Naive thymus-derived CD4-positive, alpha-beta T cell (primary cell): Measurements from ENCODE around the gene LDLRAD4. TPM values are rescaled to one million over a fixed set of nuclear protein-coding genes. Genes with fewer than 3 reads are reported as not detected.

Source experiments
- ATAC-seq: fragments of 150-1000 bp; cut with Tn5 transposase; 2 replicates; pipeline ENCODE4 v1.10.0; 2021; ENCODE audit warnings: mild to moderate bottlenecking, moderate library complexity
- CTCF ChIA-PET: fragments of 350-600 bp; sonication (Branson Sonifier 250); formaldehyde crosslinking; loops from one replicate; lab custom pipeline; 2021; ENCODE audit warnings: antibody characterized with exemption; lab: Charles Lee
- POLR2A ChIA-PET: fragments of 350-600 bp; sonication (Branson Sonifier 250); formaldehyde crosslinking; loops from one replicate; lab custom pipeline; 2021; ENCODE audit warnings: antibody characterized with exemption, inconsistent platforms; lab: Charles Lee
- DNase-seq, 9 donors: peaks; one replicate each; pipeline versions ENCODE4 v3.0.0 to v3.0.0-alpha.2; 2020 to 2022; ENCODE audit warnings: mixed read lengths in 1 of 9
- H3K27ac ChIP-seq: one replicate; pipeline ENCODE4 v1.7.0; 2013; ENCODE audit warnings: mild to moderate bottlenecking, low read depth, low read length, moderate library complexity
- H3K27me3 ChIP-seq, 2 donors: one replicate each; pipeline ENCODE4 v1.7.0; 2013; ENCODE audit warnings: low read length in 2 of 2, mild to moderate bottlenecking in 2 of 2, moderate library complexity in 2 of 2; ENCODE audit not compliant: control insufficient read depth in 2 of 2, insufficient read depth in 2 of 2
- H3K36me3 ChIP-seq, 3 experiments: 1 replicate in 2 of 3; 2 replicates in 1 of 3; pipeline ENCODE4 v1.7.0; 2013; ENCODE audit warnings: low read length in 3 of 3, mild to moderate bottlenecking in 3 of 3, moderate library complexity in 1 of 3; ENCODE audit not compliant: insufficient read depth in 3 of 3, control insufficient read depth in 2 of 3
- H3K4me1 ChIP-seq, 2 donors: one replicate each; pipeline ENCODE4 v1.7.0; 2013; ENCODE audit warnings: low read length in 2 of 2, mild to moderate bottlenecking in 2 of 2, moderate library complexity in 1 of 2; ENCODE audit not compliant: control insufficient read depth in 2 of 2, insufficient read depth in 2 of 2
- H3K4me3 ChIP-seq: 2 replicates; pipeline ENCODE4 v1.7.0; 2013; ENCODE audit warnings: mild to moderate bottlenecking, low read length
- H3K9me3 ChIP-seq, 3 experiments: 1 replicate in 2 of 3; 2 replicates in 1 of 3; pipeline ENCODE4 v1.7.0; 2013; ENCODE audit warnings: low read length in 3 of 3; ENCODE audit not compliant: control insufficient read depth in 2 of 3
- H3K27ac Mint-ChIP-seq, 9 donors: one replicate each; pipeline ENCODE4 v1.8.0; 2020 to 2022; ENCODE audit warnings: mixed read lengths in 9 of 9, mild to moderate bottlenecking in 8 of 9, moderate library complexity in 5 of 9, inconsistent platforms in 2 of 9
- H3K27me3 Mint-ChIP-seq, 5 donors: one replicate each; pipeline ENCODE4 v1.8.0; 2021 to 2022; ENCODE audit warnings: mixed read lengths in 5 of 5, mild to moderate bottlenecking in 1 of 5
- H3K36me3 Mint-ChIP-seq, 5 donors: one replicate each; pipeline ENCODE4 v1.8.0; 2020 to 2022; ENCODE audit warnings: mixed read lengths in 5 of 5, mild to moderate bottlenecking in 3 of 5, inconsistent platforms in 1 of 5
- H3K4me1 Mint-ChIP-seq, 7 donors: one replicate each; pipeline ENCODE4 v1.8.0; 2020 to 2022; ENCODE audit warnings: mixed read lengths in 7 of 7, mild to moderate bottlenecking in 3 of 7, inconsistent platforms in 1 of 7
- H3K4me3 Mint-ChIP-seq, 10 donors: one replicate each; pipeline ENCODE4 v1.8.0; 2020 to 2022; ENCODE audit warnings: mild to moderate bottlenecking in 10 of 10, mixed read lengths in 10 of 10, moderate library complexity in 6 of 10, inconsistent platforms in 2 of 10
- H3K9me3 Mint-ChIP-seq, 11 donors: one replicate each; pipeline ENCODE4 v1.8.0; 2020 to 2022; ENCODE audit warnings: mixed read lengths in 11 of 11, mild to moderate bottlenecking in 4 of 11, inconsistent platforms in 1 of 11, moderate library complexity in 1 of 11
- intact Hi-C, 2 donors: fragments of 100-400 bp; cut with micrococcal nuclease; formaldehyde crosslinking; loops; one replicate each; pipeline ENCODE4 v1.15.1; 2023
- polyA plus RNA-seq, 2 donors: library from polyadenylated mRNA; unstranded; fragments of 300-500 nt; fragmentation: Illumina TruSeq; gene quantifications; one replicate each; pipeline ENCODE4 v1.2.3, GENCODE V29; 2021
- total RNA-seq, 6 experiments: library from RNA in 5 of 6; stranded (reverse) in 5 of 6; gene quantifications; 1 replicate in 5 of 6; 2 replicates in 1 of 6; pipeline ENCODE4 v1.2.3 and lab custom pipeline; 2021 to 2026

LDLRAD4 gene
- total and polyA plus RNA-seq, 7 experiments from 2014 or later, result 13.0 to 84.3 (median 53.7) TPM

- Mint-ChIP-seq H3K36me3 (peaks cover 0 to 9% (median 5%) of the 10 kb centered on the region in 5 donors), H3K4me1 (peaks cover 0 to 29% (median 14%) of the 10 kb centered on the region in 7 donors), H3K9me3 (peaks cover 0 to 10% (median 0%) of the 10 kb centered on the region in 11 donors), H3K27me3 (peaks cover 0 to 5% (median 0%) of the 10 kb centered on the region in 5 donors), H3K4me3 (no peak overlapping the region), H3K27ac (peak overlapping the region in 1 of 9 donors; percentile 32)
- ChIA-PET CTCF (interaction anchor here (1.0 kb wide), 1 partner anchor 112 kb away, joined by 4 read pairs; no protein-coding TSS in a partner anchor), POLR2A (no interaction called here)
- Histone ChIP-seq H3K36me3 (no peaks in the 10 kb centered on the region), H3K27me3 (no peaks in the 10 kb centered on the region), H3K4me3 (no peak overlapping the region), H3K9me3 (no peaks in the 10 kb centered on the region), H3K4me1 (no peaks in the 10 kb centered on the region), H3K27ac (no peak overlapping the region)
- no peak for ATAC-seq
- no peak for DNase-seq
- intact Hi-C loops, result no loop called here
Observed at GRCh38 chr18:13328213-13328612, 109.7 kb downstream of the LDLRAD4 start.

DNA sequence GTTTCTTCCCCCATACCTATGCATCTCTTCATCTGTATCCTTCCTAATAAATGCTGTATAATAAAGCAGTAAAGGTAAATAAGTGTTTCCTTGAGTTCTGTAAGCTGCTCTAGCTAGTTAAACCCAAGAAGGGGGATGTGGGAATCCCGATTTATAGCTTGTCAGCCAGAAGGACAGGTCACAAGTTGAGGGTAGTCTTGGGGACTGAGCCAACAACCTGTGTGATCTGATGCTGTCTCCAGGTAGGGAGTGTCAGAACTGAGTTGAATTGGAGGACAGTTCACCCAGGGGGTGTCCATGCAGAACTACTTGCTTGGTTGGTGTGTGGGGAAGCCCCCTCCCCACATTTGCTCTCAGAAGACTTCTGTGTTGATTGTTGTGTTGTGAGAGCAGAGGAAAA is 112.4 kb downstream of the LDLRAD4 start:
- Mint-ChIP-seq H3K9me3 (peaks cover 0 to 11% (median 5%) of the 10 kb centered on the region in 11 donors), H3K27me3 (peaks cover 0 to 7% (median 0%) of the 10 kb centered on the region in 5 donors), H3K4me3 (no peak overlapping the region), H3K36me3 (peaks cover 5 to 17% (median 10%) of the 10 kb centered on the region in 5 donors), H3K27ac (no peak overlapping the region), H3K4me1 (peaks cover 3 to 32% (median 16%) of the 10 kb centered on the region in 7 donors)
- H3K9me3 ChIP-seq, result no peaks in the 10 kb centered on the region
- no peak overlapping the region for H3K27ac ChIP-seq
- ATAC-seq, result no peak
- intact Hi-C loops, result no loop called here
- no peaks in the 10 kb centered on the region for H3K4me1 ChIP-seq
- no peak overlapping the region for H3K4me3 ChIP-seq
- ChIA-PET CTCF (no interaction called here), POLR2A (interaction anchor here (0.9 kb wide), 1 partner anchor 107 kb away, joined by 3 read pairs; no protein-coding TSS in a partner anchor)
- DNase-seq, result no peak
- H3K36me3 ChIP-seq, result no peaks in the 10 kb centered on the region
- no peaks in the 10 kb centered on the region for H3K27me3 ChIP-seq

DNA sequence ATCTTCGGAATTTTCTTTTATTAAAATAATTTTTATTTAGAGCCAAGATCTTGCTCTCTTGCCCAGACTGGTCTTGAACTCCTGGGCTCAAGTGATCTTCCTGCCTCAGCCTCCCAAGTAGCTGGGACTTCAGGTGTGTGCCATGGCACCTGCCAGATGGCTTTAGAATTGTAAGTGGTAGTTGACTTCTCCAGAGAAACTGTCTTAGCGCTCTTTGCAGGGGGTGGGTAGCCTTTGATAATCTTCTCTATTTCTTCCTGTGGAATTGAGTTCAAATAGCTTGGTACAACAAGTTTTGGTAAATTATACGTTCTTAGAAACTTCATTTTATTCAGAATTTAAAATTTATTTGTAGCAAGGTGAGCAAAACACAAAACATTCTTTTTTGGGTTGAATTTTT is 113.3 kb downstream of the LDLRAD4 start:
- peaks cover 0 to 11% (median 0%) of the 10 kb centered on the region in 5 donors for H3K27me3 Mint-ChIP-seq
- no peak overlapping the region for H3K4me3 Mint-ChIP-seq
- H3K4me3 ChIP-seq, result no peak overlapping the region
- ChIA-PET CTCF (interaction anchor here (0.7 kb wide), 1 partner anchor 18 kb away, joined by 5 read pairs; no protein-coding TSS in a partner anchor), POLR2A (no interaction called here)
- peaks cover 0 to 11% (median 5%) of the 10 kb centered on the region in 11 donors for H3K9me3 Mint-ChIP-seq
- DNase-seq (no peak), ATAC-seq (no peak)
- intact Hi-C loops, result no loop called here
- H3K27ac ChIP-seq, result no peak overlapping the region
- peaks cover 3 to 36% (median 24%) of the 10 kb centered on the region in 7 donors for H3K4me1 Mint-ChIP-seq
- no peaks in the 10 kb centered on the region for H3K27me3 ChIP-seq
- H3K27ac Mint-ChIP-seq, result peak overlapping the region in 2 of 9 donors; percentile 5
- no peaks in the 10 kb centered on the region for H3K9me3 ChIP-seq
- H3K36me3 Mint-ChIP-seq, result peaks cover 5 to 17% (median 10%) of the 10 kb centered on the region in 5 donors
- H3K4me1 ChIP-seq, result no peaks in the 10 kb centered on the region
- no peaks in the 10 kb centered on the region for H3K36me3 ChIP-seq

DNA sequence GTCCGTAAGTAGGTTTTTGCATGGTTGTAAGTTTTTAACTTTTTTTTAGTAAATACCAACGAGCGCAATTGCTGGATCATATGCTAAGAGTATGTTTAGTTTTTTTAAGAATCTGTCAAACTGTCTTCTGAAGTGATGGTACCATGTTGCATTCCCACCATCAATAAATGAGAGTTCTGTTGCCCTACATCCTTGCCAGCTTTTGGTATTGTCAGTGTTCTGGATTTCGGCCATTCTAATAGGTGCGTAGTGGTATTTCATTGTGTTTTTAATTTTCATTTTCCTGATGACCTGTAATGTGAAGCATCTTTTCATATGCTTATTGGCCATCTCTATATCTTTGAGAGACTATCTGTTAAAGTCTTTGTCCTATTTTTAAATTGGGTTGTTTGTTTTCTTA is 114.3 kb downstream of the LDLRAD4 start:
- Histone ChIP-seq H3K27me3 (no peaks in the 10 kb centered on the region), H3K4me3 (no peak overlapping the region), H3K9me3 (no peaks in the 10 kb centered on the region), H3K27ac (no peak overlapping the region), H3K4me1 (no peaks in the 10 kb centered on the region), H3K36me3 (no peaks in the 10 kb centered on the region)
- Mint-ChIP-seq H3K27ac (no peak overlapping the region), H3K4me1 (peaks cover 3 to 37% (median 29%) of the 10 kb centered on the region in 7 donors), H3K36me3 (peaks cover 0 to 13% (median 6%) of the 10 kb centered on the region in 5 donors), H3K27me3 (peaks cover 0 to 11% (median 0%) of the 10 kb centered on the region in 5 donors), H3K4me3 (no peak overlapping the region), H3K9me3 (peaks cover 0 to 11% (median 4%) of the 10 kb centered on the region in 11 donors)
- ATAC-seq (no peak), DNase-seq (no peak)
- POLR2A ChIA-PET, result no interaction called here
- intact Hi-C loops, result no loop called here
- CTCF ChIA-PET, result no interaction called here

DNA sequence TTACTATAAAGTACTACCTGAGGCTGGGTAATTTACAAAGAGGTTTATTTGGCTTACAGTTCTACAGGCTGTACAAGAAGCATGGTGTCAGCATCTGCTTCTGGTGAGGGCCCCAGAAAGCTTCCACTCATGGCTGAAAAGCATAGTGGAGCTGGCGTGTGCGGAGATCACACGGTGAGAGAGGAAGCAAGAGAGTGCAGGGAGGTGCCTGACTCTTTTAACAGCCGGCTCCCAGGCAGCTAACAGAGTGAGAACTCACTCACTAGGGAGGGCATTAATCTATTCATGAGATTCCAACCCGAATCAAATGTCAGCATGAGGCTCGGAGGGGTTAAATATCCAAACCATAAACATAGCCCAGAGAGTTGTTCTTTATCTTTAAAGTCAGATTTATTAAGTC is 117.3 kb downstream of the LDLRAD4 start:
- peaks cover 0 to 12% (median 4%) of the 10 kb centered on the region in 11 donors for H3K9me3 Mint-ChIP-seq
- Histone ChIP-seq H3K4me1 (no peaks in the 10 kb centered on the region), H3K9me3 (no peaks in the 10 kb centered on the region), H3K4me3 (no peak overlapping the region), H3K36me3 (no peaks in the 10 kb centered on the region), H3K27ac (no peak overlapping the region), H3K27me3 (no peaks in the 10 kb centered on the region)
- H3K27ac Mint-ChIP-seq, result peak overlapping the region in 6 of 9 donors; percentile 10 to 82 (median 68)
- H3K36me3 Mint-ChIP-seq, result peaks cover 0 to 25% (median 6%) of the 10 kb centered on the region in 5 donors
- ChIA-PET POLR2A (interaction anchor here (0.5 kb wide), 1 partner anchor 48 kb away, joined by 3 read pairs; no protein-coding TSS in a partner anchor), CTCF (no interaction called here)
- ATAC-seq (no peak), DNase-seq (peak in 2 of 9 donors; percentile 4 to 14)
- peaks cover 3 to 49% (median 37%) of the 10 kb centered on the region in 7 donors for H3K4me1 Mint-ChIP-seq
- peaks cover 0 to 14% (median 0%) of the 10 kb centered on the region in 5 donors for H3K27me3 Mint-ChIP-seq
- H3K4me3 Mint-ChIP-seq, result peak overlapping the region in 8 of 10 donors; percentile 23 to 61 (median 46)
- intact Hi-C loops, result loop anchor here in 1 of 2 donors (5.0 kb wide), 1 partner anchor 36 kb away; no protein-coding TSS in a partner anchor

DNA sequence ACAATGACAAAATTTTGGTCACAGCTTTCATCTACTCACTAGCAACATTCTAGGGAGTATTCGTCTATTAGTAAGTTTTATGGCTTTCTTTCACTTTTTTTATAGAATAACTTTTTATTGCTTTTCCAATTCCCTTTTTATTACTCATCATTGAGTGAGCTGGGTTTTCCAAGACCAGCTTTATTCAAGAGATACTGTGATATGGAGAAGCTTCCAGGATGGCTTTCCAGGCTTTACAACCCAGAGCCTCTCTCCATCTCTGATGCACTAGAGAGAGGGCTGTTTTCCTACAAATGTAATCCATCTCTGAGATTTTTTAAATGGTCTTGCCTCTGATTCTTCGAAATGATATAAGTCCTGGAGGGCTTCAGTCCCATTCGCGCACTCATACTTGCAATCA is 118.3 kb downstream of the LDLRAD4 start:
- no peak overlapping the region for H3K4me3 ChIP-seq
- Mint-ChIP-seq H3K4me3 (peak overlapping the region in 2 of 10 donors; percentile 3 to 61), H3K9me3 (peaks cover 0 to 15% (median 6%) of the 10 kb centered on the region in 11 donors), H3K36me3 (peaks cover 0 to 29% (median 7%) of the 10 kb centered on the region in 5 donors), H3K27me3 (peaks cover 0 to 13% (median 0%) of the 10 kb centered on the region in 5 donors), H3K4me1 (peaks cover 3 to 39% (median 29%) of the 10 kb centered on the region in 7 donors), H3K27ac (peak overlapping the region in 3 of 9 donors; percentile 4 to 46 (median 31))
- ChIA-PET CTCF (interaction anchor here (0.7 kb wide), 1 partner anchor 18 kb away, joined by 3 read pairs; no protein-coding TSS in a partner anchor), POLR2A (no interaction called here)
- intact Hi-C loops, result loop anchor here in 1 of 2 donors (5.0 kb wide), 1 partner anchor 35 kb away; no protein-coding TSS in a partner anchor
- no peaks in the 10 kb centered on the region for H3K36me3 ChIP-seq
- H3K27ac ChIP-seq, result no peak overlapping the region
- H3K27me3 ChIP-seq, result no peaks in the 10 kb centered on the region
- no peaks in the 10 kb centered on the region for H3K9me3 ChIP-seq
- DNase-seq, result no peak
- ATAC-seq, result no peak
- H3K4me1 ChIP-seq, result no peaks in the 10 kb centered on the region
